Measurements from ENCODE around the gene KCTD7. TPM values are rescaled to one million over a fixed set of nuclear protein-coding genes. Genes with fewer than 3 reads are reported as not detected.
"Not testable (repeated sequence)": the region's sequence is repeated elsewhere in the genome, so short reads cannot be mapped to it uniquely, and the experiment has no call there.

Gene KCTD7
- total and polyA plus RNA-seq, 10 of the 15 experiments (the other 5 are each of a cell fraction or from before 2014, with no cell fraction given): 1.6 to 18.0 (median 9.4) TPM

DNA sequence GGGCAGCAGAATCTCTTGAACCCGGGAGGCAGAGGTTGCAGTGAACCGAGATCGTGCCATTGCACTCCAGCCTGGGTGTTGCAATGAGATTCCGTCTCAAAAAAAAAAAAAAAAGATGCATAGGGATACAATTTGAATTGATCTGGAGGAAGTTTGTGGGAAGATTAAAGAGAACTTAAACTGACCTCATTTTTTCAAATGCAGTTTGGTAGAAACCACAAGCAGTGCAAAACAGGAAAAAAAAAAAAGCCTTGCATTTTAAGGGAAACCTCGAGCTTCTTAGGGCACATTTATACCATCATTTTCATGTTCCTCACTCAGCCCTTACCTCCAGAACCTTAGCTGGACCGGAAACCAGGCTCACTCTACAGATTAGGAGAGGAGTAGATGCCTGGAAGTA lies 2.8 kb downstream of the KCTD7 start (continued):
- TF ChIP-seq RCOR1 (conservative IDR thresholded peaks at IDR 0.05; ENCODE audit: low read depth, low read length): no peak
- TF ChIP-seq PAX8 (IDR thresholded peaks at IDR 0.05): no peak
- no peak for TF ChIP-seq WRNIP1 (IDR thresholded peaks at IDR 0.05; ENCODE audit: borderline replicate concordance, low read depth, low read length)
- TF ChIP-seq IKZF2 (IDR thresholded peaks at IDR 0.05): peak; percentile 9 to 36; a peak in 1 of 4 replicates
- TF ChIP-seq NFIC (IDR thresholded peaks at IDR 0.05; ENCODE audit: low read depth, low read length): no peak
- no peak for TF ChIP-seq POLR2AphosphoS5 (IDR thresholded peaks at IDR 0.05; ENCODE audit: low read length)
- no peak for TF ChIP-seq SUPT20H (IDR thresholded peaks at IDR 0.05; ENCODE audit: borderline replicate concordance, control insufficient read depth, low read depth, low read length)

DNA sequence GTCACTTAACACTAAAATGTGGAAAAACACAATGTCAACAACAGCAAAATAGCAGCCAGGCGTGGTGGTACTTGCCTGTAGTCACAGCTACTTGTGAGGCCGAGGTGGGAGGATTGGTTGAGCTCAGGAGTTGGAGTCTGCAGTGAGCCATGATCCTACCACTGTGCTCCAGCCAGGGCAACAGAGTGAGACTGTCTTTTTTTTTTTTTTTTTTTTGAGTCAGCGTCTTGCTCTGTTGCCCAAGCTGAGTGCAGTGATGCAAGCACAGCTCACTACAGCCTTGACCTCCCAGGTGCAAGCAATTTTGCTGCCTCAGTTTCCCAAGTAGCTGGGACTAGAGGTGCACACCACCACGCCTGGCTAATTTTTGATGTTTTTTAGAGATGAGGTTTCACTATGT lies 6.1 kb downstream of the KCTD7 start:
- Histone ChIP-seq H3K27me3 (replicated peaks in 1 of 2; ENCODE audit: control insufficient read depth in 2 of 2, insufficient read depth in 2 of 2, low read length in 1 of 2) (no peaks in the 10 kb centered on the region), H3K4me1 (ENCODE audit: control insufficient read depth, insufficient read depth, low read length) (peaks cover 43% of the 10 kb centered on the region), H3K9me3 (replicated peaks; ENCODE audit: control insufficient read depth, insufficient read depth, low read length) (no peaks in the 10 kb centered on the region; the same call in 2 of the 3 replicates), H3K79me2 (ENCODE audit: control insufficient read depth, insufficient read depth, low read length) (peaks cover 1% of the 10 kb centered on the region; the same call in 1 of the 2 replicates), H2AFZ (ENCODE audit: control insufficient read depth, low read depth, low read length) (no peak overlapping the region), H3K27ac (ENCODE audit: control insufficient read depth, insufficient read depth) (peak overlapping the region; percentile 46), H3K9ac (ENCODE audit: control insufficient read depth, insufficient read depth, low read length) (no peak overlapping the region), H4K20me1 (ENCODE audit: control insufficient read depth, insufficient read depth) (no peaks in the 10 kb centered on the region), H3K36me3 (ENCODE audit: control insufficient read depth in 2 of 2, insufficient read depth in 2 of 2, low read length in 1 of 2) (peaks cover 9 to 18% of the 10 kb centered on the region in 2 experiments; a peak in 3 of 4 replicates), H3K4me2 (ENCODE audit: control insufficient read depth, insufficient read depth) (peak overlapping the region; percentile 4; the same call in 1 of the 2 replicates), H3K4me3 (no peak overlapping the region; the same call in 1 of the 2 replicates)
- ChIA-PET CTCF (no interaction called here), POLR2A (interaction anchor here (0.6 to 1.2 kb wide), 2 partner anchors 23 to 43 kb away, joined by 4 to 5 read pairs; no protein-coding TSS in a partner anchor), RAD21 (ENCODE audit: unreplicated experiment) (interaction anchor here (0.7 to 1.9 kb wide), 2 partner anchors 19 to 286 kb away, joined by 3 to 6 read pairs; no protein-coding TSS in a partner anchor), SMC1A (ENCODE audit: uncharacterized antibody, unreplicated experiment) (interaction anchor here (0.9 to 1.8 kb wide), 4 partner anchors 9 to 72 kb away, joined by 3 to 6 read pairs (median 4); no protein-coding TSS in a partner anchor)
- BruUV-seq (replicated peaks): no TSS peak
- in situ Hi-C loops (cut with MboI) (no loop called here), intact Hi-C loops (cut with micrococcal nuclease; ENCODE audit: unreplicated experiment) (no loop called here)
- FAIRE-seq (no peak), DNase-seq (ENCODE audit: low read depth, low spot score) (no peak), ATAC-seq (peak; percentile 77)
- WGBS (ENCODE audit: insufficient coverage, insufficient replicate concordance, low lambda C conversion rate, missing lambda C conversion rate): 2% methylated on average over 4 of the region's 4 CpGs
- TF ChIP-seq ZNF384 (IDR thresholded peaks at IDR 0.05; ENCODE audit: borderline replicate concordance, low read depth, low read length) (peak; percentile 72), NR2F1 (conservative IDR thresholded peaks at IDR 0.05) (0 out of 2 replicates have a peak, but pooled peaks have one; percentile 13), RAD21 (IDR thresholded peaks at IDR 0.05; ENCODE audit: insufficient read depth, low read depth, low read length) (no peak), PAX5 (IDR thresholded peaks at IDR 0.05; ENCODE audit: borderline replicate concordance, low read depth, low read length) (peak; percentile 78; the same call in 1 of the 2 replicates), RUNX3 (IDR thresholded peaks at IDR 0.05; ENCODE audit: low read length) (peak; percentile 34; the same call in 1 of the 2 replicates), JUNB (IDR thresholded peaks at IDR 0.05) (peak; percentile 28; the same call in 1 of the 2 replicates), FOS (IDR thresholded peaks at IDR 0.05; ENCODE audit: borderline replicate concordance, extremely low read depth, insufficient read length) (no peak), YY1 (IDR thresholded peaks at IDR 0.05; ENCODE audit: low read depth, low read length) (0 out of 2 replicates have a peak, but pooled peaks have one; percentile 22), CBX5 (IDR thresholded peaks at IDR 0.05; ENCODE audit: low read depth) (0 out of 2 replicates have a peak, but pooled peaks have one; percentile 26)

- H3K9me3 ChIP-seq (replicated peaks; ENCODE audit: control insufficient read depth, insufficient read depth, low read length); CTCF ChIA-PET; H3K79me2 ChIP-seq (ENCODE audit: control insufficient read depth, insufficient read depth, low read length); H2AFZ ChIP-seq (ENCODE audit: control insufficient read depth, low read depth, low read length); H3K9ac ChIP-seq (ENCODE audit: control insufficient read depth, insufficient read depth, low read length); H3K4me3 ChIP-seq; intact Hi-C loops (cut with micrococcal nuclease; ENCODE audit: unreplicated experiment); in situ Hi-C loops (cut with MboI); DNase-seq (ENCODE audit: low read depth, low spot score); BruUV-seq (replicated peaks); H3K27me3 ChIP-seq (replicated peaks in 1 of 2; ENCODE audit: control insufficient read depth in 2 of 2, insufficient read depth in 2 of 2, low read length in 1 of 2); H4K20me1 ChIP-seq (ENCODE audit: control insufficient read depth, insufficient read depth): not testable (repeated sequence)
- FAIRE-seq: peak; percentile 35
- ChIA-PET RAD21 (ENCODE audit: unreplicated experiment) (interaction anchor here (1.9 kb wide), 1 partner anchor 18 kb away, joined by 6 read pairs; no protein-coding TSS in a partner anchor), POLR2A (interaction anchor here (1.2 kb wide), 1 partner anchor 23 kb away, joined by 4 read pairs; no protein-coding TSS in a partner anchor), SMC1A (ENCODE audit: uncharacterized antibody, unreplicated experiment) (interaction anchor here (0.9 to 1.1 kb wide), 2 partner anchors 8 to 72 kb away, joined by 3 to 6 read pairs; no protein-coding TSS in a partner anchor)
- WGBS (ENCODE audit: insufficient coverage, insufficient replicate concordance, low lambda C conversion rate, missing lambda C conversion rate): 7% methylated on average over 3 of the region's 4 CpGs
- Histone ChIP-seq H3K36me3 (ENCODE audit: control insufficient read depth in 2 of 2, insufficient read depth in 2 of 2, low read length in 1 of 2) (peaks cover 9 to 19% of the 10 kb centered on the region in 2 experiments; a peak in 3 of 4 replicates), H3K4me1 (ENCODE audit: control insufficient read depth, insufficient read depth, low read length) (peaks cover 37% of the 10 kb centered on the region), H3K4me2 (ENCODE audit: control insufficient read depth, insufficient read depth) (0 out of 2 replicates have a peak overlapping the region, but pooled peaks have one; percentile 4), H3K27ac (ENCODE audit: control insufficient read depth, insufficient read depth) (peak overlapping the region; percentile 46; the same call in 1 of the 2 replicates)
- peak; percentile 50 for ATAC-seq
Observed at GRCh38 chr7:66635322-66635981, 6.8 kb downstream of the KCTD7 start.
